ENCODE results near the gene ZW10.

The ZW10 gene

GRCh38 chr11:113690619-113691569, 82.6 kb downstream of the ZW10 start:
- TF ChIP-seq CTCF (IDR thresholded peaks at IDR 0.05; ENCODE audit: low read depth, low read length) = peak; percentile 22
- H3K4me3 ChIP-seq (replicated peaks in 1 of 2; ENCODE audit: low read depth in 2 of 2, low read length in 2 of 2) = no peak overlapping the region
- DNase-seq (ENCODE audit: low read depth in 2 of 2) = peak; percentile 69 to 71

GRCh38 chr11:113689768-113690618, 83.5 kb downstream of the ZW10 start:
- no peak overlapping the region for H3K4me3 ChIP-seq (replicated peaks in 1 of 2; ENCODE audit: low read depth in 2 of 2, low read length in 2 of 2)
- no peak for DNase-seq (ENCODE audit: low read depth in 2 of 2)
- TF ChIP-seq CTCF (IDR thresholded peaks at IDR 0.05; ENCODE audit: low read depth, low read length) = no peak

- no peak overlapping the region for H3K4me3 ChIP-seq (replicated peaks in 1 of 2; ENCODE audit: low read depth in 2 of 2, low read length in 2 of 2)
- TF ChIP-seq CTCF (IDR thresholded peaks at IDR 0.05; ENCODE audit: low read depth, low read length) = no peak
- DNase-seq (ENCODE audit: low read depth in 2 of 2) = no peak
Measured at GRCh38 chr11:113685654-113686359, 87.7 kb downstream of the ZW10 start.

GRCh38 chr11:113684496-113684895, 89.0 kb downstream of the ZW10 start:
- TF ChIP-seq CTCF (IDR thresholded peaks at IDR 0.05; ENCODE audit: low read depth, low read length) = no peak
- no peak overlapping the region for H3K4me3 ChIP-seq (replicated peaks in 1 of 2; ENCODE audit: low read depth in 2 of 2, low read length in 2 of 2)
- no peak for DNase-seq (ENCODE audit: low read depth in 2 of 2)

GRCh38 chr11:113683481-113684046, 89.9 kb downstream of the ZW10 start:
- H3K4me3 ChIP-seq (replicated peaks in 1 of 2; ENCODE audit: low read depth in 2 of 2, low read length in 2 of 2) = no peak overlapping the region
- no peak for TF ChIP-seq CTCF (IDR thresholded peaks at IDR 0.05; ENCODE audit: low read depth, low read length)
- DNase-seq (ENCODE audit: low read depth in 2 of 2) = no peak
